SK-N-SH treated with all-trans-retinoic acid at 6 μM for 48 hours (cell line): ENCODE results near the gene ITPR2.

ENCODE experiments used
- GLIS3 ChIP-seq: fragments of 250-450 bp; sonication (Bioruptor Pico); IDR thresholded peaks from 2 replicates; pipeline ENCODE4 v1.5.0; 2020; ENCODE audit warnings: mild to moderate bottlenecking, moderate library complexity
- RARB ChIP-seq: fragments of 250-450 bp; sonication (Bioruptor Pico); IDR thresholded peaks from 2 replicates; pipeline ENCODE4 v1.8.0; 2021; ENCODE audit warnings: mild to moderate bottlenecking, moderate library complexity
- SNAI2 ChIP-seq: fragments of 250-450 bp; sonication (Bioruptor Pico); IDR thresholded peaks from 2 replicates; pipeline ENCODE4 v1.5.0; 2020; ENCODE audit warnings: mild to moderate bottlenecking, moderate library complexity
- ZNF565 ChIP-seq: fragments of 450-650 bp; formaldehyde crosslinking; conservative IDR thresholded peaks from 2 replicates; pipeline ENCODE4 v1.5.0; 2020; ENCODE audit warnings: low read depth, mild to moderate bottlenecking, moderate library complexity

DNA sequence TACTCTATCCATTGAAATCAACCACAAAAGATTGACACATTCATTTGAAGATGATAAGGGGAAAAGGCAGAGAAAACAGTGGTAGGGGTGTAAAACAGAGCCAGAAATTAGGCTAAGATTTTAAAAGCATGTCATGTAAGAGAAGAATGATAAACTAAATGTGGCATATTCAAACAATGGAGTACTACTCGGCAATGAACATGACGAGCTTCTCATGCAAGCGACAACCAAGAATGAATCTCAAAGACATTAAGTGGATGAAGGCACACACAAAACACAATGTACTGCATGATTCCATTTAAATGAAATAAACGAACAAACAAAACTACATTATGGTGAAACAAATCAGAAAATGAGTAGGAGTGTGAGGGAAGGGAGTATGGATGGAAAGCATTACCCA lies 134.8 kb downstream of the ITPR2 start:
- TF ChIP-seq SNAI2 (CRISPR knock-in tag) = no peak
- TF ChIP-seq ZNF565 (CRISPR knock-in tag) = no peak
- TF ChIP-seq GLIS3 (CRISPR knock-in tag) = no peak
- TF ChIP-seq RARB (CRISPR knock-in tag) = no peak
